ENCODE measurements around the gene MCTP1. TPM values are rescaled to one million over a fixed set of nuclear protein-coding genes. Genes with fewer than 3 reads are reported as not detected.

Gene MCTP1
- total and polyA plus RNA-seq, 2 of the 8 experiments (the other 6 are each of a cell fraction or from before 2014, with no cell fraction given) = 0.56 to 3.4 TPM

GRCh38 chr5:94810281-94810680, 474.6 kb downstream of the MCTP1 start:
- no peaks in the 10 kb centered on the region for H3K79me2 ChIP-seq (ENCODE audit: control insufficient read depth in 1 of 2, insufficient read depth in 2 of 2, low read length in 2 of 2)
- no peak overlapping the region for H2AK5ac ChIP-seq (ENCODE audit: low read depth, low read length)
- CTCF ChIA-PET (ENCODE audit: partially characterized antibody) = interaction anchor here (1.2 to 5.7 kb wide), 8 partner anchors 12 to 84 kb away, joined by 3 to 47 read pairs (median 6); no protein-coding TSS in a partner anchor
- no peak overlapping the region for H3K4me2 ChIP-seq (ENCODE audit: insufficient read depth in 1 of 2, low read depth in 2 of 2, low read length in 2 of 2)
- H4K5ac ChIP-seq (ENCODE audit: insufficient read length, low read depth, low read length) = no peak overlapping the region
- no peak overlapping the region for H2BK15ac ChIP-seq (ENCODE audit: low read length)
- no peak overlapping the region for H3K14ac ChIP-seq (ENCODE audit: insufficient read length)
- no peak overlapping the region for H2AFZ ChIP-seq (ENCODE audit: low read length)
- FAIRE-seq = no peak
- no peak overlapping the region for H4K8ac ChIP-seq (ENCODE audit: extremely low read depth, insufficient read depth, low read length)
- no peak overlapping the region for H3K4me3 ChIP-seq (ENCODE audit: extremely low read depth in 1 of 4, insufficient read depth in 2 of 4, low read depth in 3 of 4, low read length in 4 of 4)
- no peak overlapping the region for H3K9ac ChIP-seq (replicated peaks in 1 of 4; ENCODE audit: extremely low read depth in 1 of 4, low read depth in 3 of 4, low read length in 3 of 4)
- H3K23ac ChIP-seq (ENCODE audit: insufficient read length) = no peak overlapping the region
- H3K27ac ChIP-seq (ENCODE audit: low read depth, low read length) = no peak overlapping the region
- no peak overlapping the region for H4K91ac ChIP-seq (replicated peaks; ENCODE audit: insufficient read length, low read length)
- no peaks in the 10 kb centered on the region for H3K23me2 ChIP-seq (ENCODE audit: low read depth, low read length)
- no peaks in the 10 kb centered on the region for H3K4me1 ChIP-seq (replicated peaks in 1 of 4; ENCODE audit: control insufficient read depth in 3 of 4, insufficient read depth in 4 of 4, low read length in 3 of 4)
- no peaks in the 10 kb centered on the region for H3K9me3 ChIP-seq (ENCODE audit: insufficient read depth in 2 of 2, low read depth in 1 of 2, low read length in 1 of 2)
- H3K27me3 ChIP-seq (replicated peaks in 1 of 4; ENCODE audit: control insufficient read depth in 3 of 4, extremely low read depth in 1 of 4, insufficient read depth in 3 of 4, low read length in 3 of 4) = no peaks in the 10 kb centered on the region
- no peak overlapping the region for H2BK5ac ChIP-seq (ENCODE audit: low read depth, low read length)
- H4K20me1 ChIP-seq (replicated peaks in 1 of 2; ENCODE audit: control insufficient read depth in 1 of 2, insufficient read depth in 2 of 2, low read length in 2 of 2) = no peaks in the 10 kb centered on the region
- no peak overlapping the region for H2BK20ac ChIP-seq (ENCODE audit: low read length)
- DNase-seq (ENCODE audit: low read depth in 1 of 2, low spot score in 2 of 2) = no peak
- no peaks in the 10 kb centered on the region for H3K79me1 ChIP-seq (ENCODE audit: low read depth, low read length)
- POLR2A ChIA-PET (ENCODE audit: partially characterized antibody) = no interaction called here
- H3K56ac ChIP-seq (replicated peaks; ENCODE audit: insufficient read length, low read depth, low read length) = no peak overlapping the region
- H2BK12ac ChIP-seq (ENCODE audit: low read depth, low read length) = no peak overlapping the region
- H2BK120ac ChIP-seq (replicated peaks; ENCODE audit: low read depth, low read length) = no peak overlapping the region
- TF ChIP-seq CEBPB (IDR thresholded peaks at IDR 0.05; ENCODE audit: low read depth, low read length) (no peak), TBP (IDR thresholded peaks at IDR 0.05; ENCODE audit: low read depth, low read length) (no peak), SUZ12 (IDR thresholded peaks at IDR 0.05; ENCODE audit: low read length) (no peak), CBX5 (IDR thresholded peaks at IDR 0.05; ENCODE audit: low read depth, low read length) (no peak), RXRA (IDR thresholded peaks at IDR 0.05; ENCODE audit: insufficient read depth, low read depth, low read length) (no peak), BRCA1 (IDR thresholded peaks at IDR 0.05; ENCODE audit: low read depth, low read length) (no peak), ATF3 (IDR thresholded peaks at IDR 0.05; ENCODE audit: insufficient read depth, low read depth, low read length) (no peak), RBBP5 (IDR thresholded peaks at IDR 0.05; ENCODE audit: borderline replicate concordance, low read depth, low read length) (no peak), SRF (IDR thresholded peaks at IDR 0.05; ENCODE audit: low read depth, low read length) (no peak), CREB1 (IDR thresholded peaks at IDR 0.05) (no peak), POU5F1 (IDR thresholded peaks at IDR 0.05; ENCODE audit: low read depth, low read length) (no peak), SP4 (IDR thresholded peaks at IDR 0.05; ENCODE audit: low read length) (no peak)
- no peak overlapping the region for H3K4ac ChIP-seq (replicated peaks; ENCODE audit: insufficient read length, low read depth, low read length)
- no peaks in the 10 kb centered on the region for H3K36me3 ChIP-seq (ENCODE audit: control insufficient read depth in 2 of 4, insufficient read depth in 4 of 4, low read length in 3 of 4)
- no peak overlapping the region for H3K18ac ChIP-seq (ENCODE audit: extremely low read depth, low read length)

Measured in H1 (cell line).